HG02981 (cell line): ENCODE results near the gene GALNT5.
A peak's percentile ranks its signal among the peaks of the same experiment; 100 is the strongest.
"Not testable (repeated sequence)": the region's sequence is repeated elsewhere in the genome, so short reads cannot be mapped to it uniquely, and the experiment has no call there.

Experiments used
- ATAC-seq: cut with Tn5 transposase; IDR thresholded peaks from one replicate; pipeline ENCODE4 v1.9.1; 2021; ENCODE audit warnings: mild to moderate bottlenecking, moderate library complexity; ENCODE audit not compliant: unreplicated experiment

The GALNT5 gene

GRCh38 chr2:157250836-157251235 is 6.7 kb upstream of the GALNT5 start:
- ATAC-seq = no peak

GRCh38 chr2:157251932-157252331 is 5.6 kb upstream of the GALNT5 start:
- no peak for ATAC-seq

GRCh38 chr2:157252529-157252928 is 5.0 kb upstream of the GALNT5 start:
- no peak for ATAC-seq

- ATAC-seq = no peak
Measured at GRCh38 chr2:157254041-157254440, 3.5 kb upstream of the GALNT5 start.

- ATAC-seq = no peak
Measured at GRCh38 chr2:157255746-157256145, 1.8 kb upstream of the GALNT5 start.

GRCh38 chr2:157256626-157257025 is 879 bp upstream of the GALNT5 start:
- ATAC-seq = peak; percentile 94

GRCh38 chr2:157258520-157259326 is 1.2 kb downstream of the GALNT5 start:
- ATAC-seq = no peak

- no peak for ATAC-seq
Measured at GRCh38 chr2:157259386-157259785, 1.9 kb downstream of the GALNT5 start.

GRCh38 chr2:157259960-157260359 is 2.5 kb downstream of the GALNT5 start:
- ATAC-seq = no peak

- no peak for ATAC-seq
Measured at GRCh38 chr2:157260533-157261198, 3.2 kb downstream of the GALNT5 start.

- no peak for ATAC-seq
Measured at GRCh38 chr2:157261199-157261782, 3.8 kb downstream of the GALNT5 start.

- ATAC-seq = no peak
Measured at GRCh38 chr2:157262248-157262647, 4.7 kb downstream of the GALNT5 start.

GRCh38 chr2:157264099-157264498 is 6.6 kb downstream of the GALNT5 start:
- no peak for ATAC-seq

- ATAC-seq = no peak
Measured at GRCh38 chr2:157265825-157266224, 8.3 kb downstream of the GALNT5 start.

GRCh38 chr2:157267476-157267875 is 10.0 kb downstream of the GALNT5 start:
- ATAC-seq = no peak

GRCh38 chr2:157269060-157269459 is 11.6 kb downstream of the GALNT5 start:
- ATAC-seq = no peak

- peak; percentile 63 for ATAC-seq
Measured at GRCh38 chr2:157269922-157270321, 12.4 kb downstream of the GALNT5 start.

- ATAC-seq = no peak
Measured at GRCh38 chr2:157271590-157272203, 14.2 kb downstream of the GALNT5 start.

GRCh38 chr2:157279311-157279710 is 21.8 kb downstream of the GALNT5 start:
- ATAC-seq = not testable (repeated sequence)

- no peak for ATAC-seq
Measured at GRCh38 chr2:157281316-157281715, 23.8 kb downstream of the GALNT5 start.

- no peak for ATAC-seq
Measured at GRCh38 chr2:157283468-157283867, 26.0 kb downstream of the GALNT5 start.

- no peak for ATAC-seq
Measured at GRCh38 chr2:157287160-157287559, 29.7 kb downstream of the GALNT5 start.
